CD14-positive monocyte (primary cell): ENCODE results near the gene KIF26B. TPM values are rescaled to one million over a fixed set of nuclear protein-coding genes. Genes with fewer than 3 reads are reported as not detected.

Experiments used
- DNase-seq, 3 donors: peaks; one replicate each; pipeline ENCODE4 v3.0.0-alpha.2; 2011 to 2022
- H2AFZ ChIP-seq: 2 replicates; pipeline ENCODE4 v1.6.0; 2012; ENCODE audit warnings: mild to moderate bottlenecking, low read depth, low read length, inconsistent platforms; ENCODE audit not compliant: insufficient read depth, poor library complexity, severe bottlenecking
- H3K27ac ChIP-seq, 2 donors: 1 replicate in 1 of 2; 2 replicates in 1 of 2; pipeline ENCODE4 v1.5.1; 2012 to 2013; ENCODE audit warnings: low read length in 2 of 2, control low read depth in 1 of 2, inconsistent platforms in 1 of 2, low read depth in 1 of 2, mild to moderate bottlenecking in 1 of 2
- H3K27me3 ChIP-seq, 2 donors: one replicate each; pipeline versions ENCODE4 v1.6.0 to v1.6.1; 2011 to 2013; ENCODE audit warnings: low read length in 2 of 2; ENCODE audit not compliant: control insufficient read depth in 2 of 2, insufficient read depth in 2 of 2
- H3K36me3 ChIP-seq, 2 donors: replicated peaks in 1 of 2; 1 replicate in 1 of 2; 2 replicates in 1 of 2; pipeline versions ENCODE4 v1.5.1 to v1.6.1; 2012 to 2013; ENCODE audit warnings: low read length in 2 of 2, control low read depth in 1 of 2, inconsistent platforms in 1 of 2, mild to moderate bottlenecking in 1 of 2; ENCODE audit not compliant: insufficient read depth in 2 of 2, control insufficient read depth in 1 of 2
- H3K4me1 ChIP-seq, 2 donors: 1 replicate in 1 of 2; 2 replicates in 1 of 2; pipeline versions ENCODE4 v1.5.1 to v1.6.1; 2012 to 2013; ENCODE audit warnings: low read length in 2 of 2, control low read depth in 1 of 2, inconsistent platforms in 1 of 2, mild to moderate bottlenecking in 1 of 2, moderate library complexity in 1 of 2; ENCODE audit not compliant: insufficient read depth in 2 of 2, control insufficient read depth in 1 of 2
- H3K4me2 ChIP-seq: replicated peaks from 2 replicates; pipeline ENCODE3; 2012; ENCODE audit warnings: low read length, moderate library complexity, mild to moderate bottlenecking; ENCODE audit not compliant: poor library complexity, severe bottlenecking; ENCODE audit errors: extremely low read depth
- H3K4me3 ChIP-seq, 3 experiments: fragments of 200-600 bp in 1 of 3; sonication (generic) in 1 of 3; replicated peaks in 1 of 3; 1 replicate in 2 of 3; 2 replicates in 1 of 3; pipeline ENCODE4 v1.5.1; 2011 to 2013; ENCODE audit warnings: low read length in 3 of 3, mild to moderate bottlenecking in 3 of 3, control low read depth in 2 of 3, low read depth in 2 of 3, inconsistent platforms in 1 of 3, moderate library complexity in 1 of 3
- H3K79me2 ChIP-seq: 2 replicates; pipeline ENCODE4 v1.6.0; 2012; ENCODE audit warnings: mild to moderate bottlenecking, control low read depth, inconsistent platforms, low read length, moderate library complexity; ENCODE audit not compliant: insufficient read depth
- H3K9ac ChIP-seq: 2 replicates; pipeline ENCODE4 v1.6.0; 2017; ENCODE audit warnings: low read length, mild to moderate bottlenecking; ENCODE audit not compliant: insufficient read depth, poor library complexity, severe bottlenecking
- H3K9me3 ChIP-seq, 2 donors: replicated peaks in 1 of 2; 1 replicate in 1 of 2; 2 replicates in 1 of 2; pipeline versions ENCODE4 v1.5.1 to v1.6.1; 2012 to 2013; ENCODE audit warnings: low read length in 2 of 2, control low read depth in 1 of 2; ENCODE audit not compliant: control insufficient read depth in 1 of 2, insufficient read depth in 1 of 2
- H4K20me1 ChIP-seq: 2 replicates; pipeline ENCODE4 v1.6.0; 2012; ENCODE audit warnings: mild to moderate bottlenecking, low read length, control low read depth, moderate library complexity; ENCODE audit not compliant: insufficient read depth
- H3K27ac Mint-ChIP-seq, 7 donors: one replicate each; pipeline ENCODE4 v1.8.0; 2020; ENCODE audit warnings: mild to moderate bottlenecking in 7 of 7, mixed read lengths in 7 of 7, moderate library complexity in 6 of 7, inconsistent platforms in 2 of 7
- H3K27me3 Mint-ChIP-seq, 3 donors: one replicate each; pipeline ENCODE4 v1.8.0; 2021 to 2022; ENCODE audit warnings: low read depth in 3 of 3, mild to moderate bottlenecking in 3 of 3, mixed read lengths in 3 of 3, moderate library complexity in 3 of 3, inconsistent platforms in 1 of 3
- H3K36me3 Mint-ChIP-seq, 2 donors: one replicate each; pipeline ENCODE4 v1.8.0; 2020; ENCODE audit warnings: mixed read lengths in 2 of 2, inconsistent platforms in 1 of 2, mild to moderate bottlenecking in 1 of 2
- H3K4me1 Mint-ChIP-seq: one replicate; pipeline ENCODE4 v1.8.0; 2020; ENCODE audit warnings: mild to moderate bottlenecking, mixed read lengths
- H3K4me3 Mint-ChIP-seq, 2 donors: one replicate each; pipeline ENCODE4 v1.8.0; 2020; ENCODE audit warnings: mild to moderate bottlenecking in 2 of 2, mixed read lengths in 2 of 2, moderate library complexity in 1 of 2
- H3K9me3 Mint-ChIP-seq, 7 donors: one replicate each; pipeline ENCODE4 v1.8.0; 2020 to 2022; ENCODE audit warnings: mixed read lengths in 7 of 7, mild to moderate bottlenecking in 6 of 7, moderate library complexity in 6 of 7, inconsistent platforms in 2 of 7
- CTCF ChIP-seq: fragments of 200-600 bp; IDR thresholded peaks from one replicate; pipeline ENCODE4 v1.8.0; 2022; ENCODE audit warnings: antibody characterized with exemption, mild to moderate bottlenecking
- WGBS: methylation state at CpG from one replicate; pipeline ENCODE4 v1.1.5; 2013; ENCODE audit warnings: missing lambda C conversion rate; ENCODE audit not compliant: insufficient coverage; 5-methylcytosine and 5-hydroxymethylcytosine counted together
- intact Hi-C, 2 donors: fragments of 100-400 bp; cut with micrococcal nuclease; formaldehyde crosslinking; loops; one replicate each; pipeline versions ENCODE4 v1.15.0 to v1.15.1; 2023
- polyA plus RNA-seq, 3 donors: library from polyadenylated mRNA; depleted of rRNA in 1 of 3; unstranded in 2 of 3; stranded (reverse) in 1 of 3; fragments of 300-500 nt in 2 of 3; fragments of >200 nt in 1 of 3; fragmentation: Illumina TruSeq in 2 of 3; gene quantifications; 1 replicate in 2 of 3; 2 replicates in 1 of 3; pipeline ENCODE4 v1.2.3, GENCODE V29; 2012 to 2021

KIF26B gene
- polyA plus RNA-seq, 3 donors, result 0.01 to 0.05 TPM; not detected in 1

- H3K27ac ChIP-seq, result no peak overlapping the region
- no peak for TF ChIP-seq CTCF
- peak overlapping the region in 1 of 2 donors; percentile 50 for H3K4me3 Mint-ChIP-seq
- H3K79me2 ChIP-seq, result no peaks in the 10 kb centered on the region
- H3K27ac Mint-ChIP-seq, result no peak overlapping the region
- H3K4me1 Mint-ChIP-seq, result peaks cover 3% of the 10 kb centered on the region
- no peaks in the 10 kb centered on the region for H4K20me1 ChIP-seq
- DNase-seq, result no peak
- H3K9ac ChIP-seq, result no peak overlapping the region
- H3K9me3 ChIP-seq, result no peaks in the 10 kb centered on the region
- intact Hi-C loops, result no loop called here
- no peaks in the 10 kb centered on the region for H3K36me3 Mint-ChIP-seq
- no peak overlapping the region for H3K4me3 ChIP-seq
- WGBS, result 43% methylated on average over 5 of the region's 5 CpGs
- no peak overlapping the region for H3K4me2 ChIP-seq
- H3K4me1 ChIP-seq, result no peaks in the 10 kb centered on the region
- H3K27me3 Mint-ChIP-seq, result peaks cover 52 to 88% (median 73%) of the 10 kb centered on the region in 3 donors
- H2AFZ ChIP-seq, result no peak overlapping the region
- peaks cover 0 to 10% (median 2%) of the 10 kb centered on the region in 7 donors for H3K9me3 Mint-ChIP-seq
- H3K36me3 ChIP-seq, result no peaks in the 10 kb centered on the region
- peaks cover 59 to 66% of the 10 kb centered on the region in 2 donors for H3K27me3 ChIP-seq
These were observed 121.7 kb downstream of the KIF26B start for GRCh38 chr1:245276445-245276844.

- no CpG with 5 or more reads among the region's 3 CpGs for WGBS
- Histone ChIP-seq H3K4me2 (no peak overlapping the region), H3K4me1 (no peaks in the 10 kb centered on the region), H3K4me3 (no peak overlapping the region), H3K9me3 (peaks cover 0 to 1% of the 10 kb centered on the region in 2 donors), H4K20me1 (no peaks in the 10 kb centered on the region), H3K79me2 (no peaks in the 10 kb centered on the region), H3K9ac (no peak overlapping the region), H3K27ac (no peak overlapping the region), H3K36me3 (no peaks in the 10 kb centered on the region), H3K27me3 (peaks cover 50 to 60% of the 10 kb centered on the region in 2 donors), H2AFZ (no peak overlapping the region)
- H3K4me3 Mint-ChIP-seq, result no peak overlapping the region
- TF ChIP-seq CTCF, result no peak
- peaks cover 0 to 9% (median 4%) of the 10 kb centered on the region in 7 donors for H3K9me3 Mint-ChIP-seq
- intact Hi-C loops, result no loop called here
- peaks cover 46 to 84% (median 68%) of the 10 kb centered on the region in 3 donors for H3K27me3 Mint-ChIP-seq
- no peak overlapping the region for H3K27ac Mint-ChIP-seq
- H3K36me3 Mint-ChIP-seq, result no peaks in the 10 kb centered on the region
- DNase-seq, result no peak
- H3K4me1 Mint-ChIP-seq, result peaks cover 3% of the 10 kb centered on the region
These were observed 122.5 kb downstream of the KIF26B start for GRCh38 chr1:245277276-245277675.
